Spleen (tissue), 11 donors: Measurements from ENCODE around the gene SLC22A15. TPM values are rescaled to one million over a fixed set of nuclear protein-coding genes. Genes with fewer than 3 reads are reported as not detected.

ENCODE experiments used
- DNase-seq: peaks from one replicate; pipeline ENCODE4 v3.0.0-alpha.2; 2020
- H3K27ac ChIP-seq, 8 donors: fragments of 200-600 bp; sonication (generic) in 7 of 8; 1 replicate in 4 of 8; 2 replicates in 4 of 8; pipeline versions ENCODE4 v1.5.0 to v1.8.0; 2016 to 2021; ENCODE audit warnings: inconsistent platforms in 4 of 8, mild to moderate bottlenecking in 4 of 8, moderate library complexity in 1 of 8
- H3K27me3 ChIP-seq, 7 donors: fragments of 200-600 bp; sonication (generic) in 6 of 7; replicated peaks in 1 of 7; 1 replicate in 4 of 7; 2 replicates in 3 of 7; pipeline versions ENCODE4 v1.5.0 to v1.8.0; 2016 to 2021; ENCODE audit warnings: inconsistent platforms in 3 of 7, mild to moderate bottlenecking in 1 of 7
- H3K36me3 ChIP-seq, 6 donors: fragments of 200-600 bp; sonication (generic) in 5 of 6; 1 replicate in 4 of 6; 2 replicates in 2 of 6; pipeline versions ENCODE4 v1.5.0 to v1.8.0; 2016 to 2021; ENCODE audit warnings: inconsistent platforms in 2 of 6
- H3K4me1 ChIP-seq, 6 donors: fragments of 200-600 bp; sonication (generic) in 5 of 6; 1 replicate in 3 of 6; 2 replicates in 3 of 6; pipeline versions ENCODE4 v1.5.0 to v1.8.0; 2016 to 2021; ENCODE audit warnings: inconsistent platforms in 3 of 6
- H3K4me3 ChIP-seq, 8 donors: fragments of 200-600 bp; sonication (generic) in 7 of 8; 1 replicate in 4 of 8; 2 replicates in 4 of 8; pipeline versions ENCODE4 v1.5.0 to v1.8.0; 2016 to 2021; ENCODE audit warnings: inconsistent platforms in 4 of 8, mild to moderate bottlenecking in 4 of 8, moderate library complexity in 2 of 8
- H3K9me3 ChIP-seq, 8 donors: fragments of 200-600 bp; sonication (generic) in 7 of 8; 1 replicate in 4 of 8; 2 replicates in 4 of 8; pipeline versions ENCODE4 v1.5.0 to v1.8.0; 2016 to 2021; ENCODE audit warnings: inconsistent platforms in 4 of 8
- POLR2A ChIP-seq, 3 donors: fragments of 450-650 bp; IDR thresholded peaks; one replicate each; pipeline ENCODE4 v1.5.1; 2017; ENCODE audit warnings: antibody characterized with exemption in 3 of 3, mild to moderate bottlenecking in 1 of 3
- POLR2AphosphoS5 ChIP-seq, 3 donors: sonication (generic); formaldehyde crosslinking; IDR thresholded peaks; one replicate each; pipeline ENCODE4 v1.5.1; 2017; ENCODE audit warnings: antibody characterized with exemption in 3 of 3
- WGBS, 5 donors: extraction: QIAGEN DNeasy Blood & Tissue Kit in 3 of 5; methylation state at CpG; one replicate each; pipeline versions ENCODE4 v1.1.5 to v1.1.7; 2013 to 2018; 5-methylcytosine and 5-hydroxymethylcytosine counted together
- intact Hi-C: fragments of 100-400 bp; cut with DNase I; formaldehyde crosslinking; loops from one replicate; pipeline ENCODE4 v1.15.0; 2023; ENCODE audit warnings: low total_unique reads
- polyA plus RNA-seq, 3 donors: library from polyadenylated mRNA; stranded (reverse); fragments of 200-250 nt; gene quantifications; one replicate each; pipeline ENCODE4 v1.2.1, GENCODE V29; 2013
- total RNA-seq, 7 donors: library from RNA; depleted of rRNA in 3 of 7; stranded (reverse); fragments of >200 nt in 3 of 7; fragmentation: NEBNext Ultra II Directional in 4 of 7; extraction: Animal tissue kit (Norgen Biotek cat#: 25700) in 4 of 7; gene quantifications; one replicate each; pipeline versions ENCODE4 v1.1.0 to v1.2.1, GENCODE V29; 2016 to 2021
- TF ChIP-seq, protein P1 (sequence below), 11 experiments: fragments of 200-600 bp in 7 of 11; fragments of 450-650 bp in 4 of 11; sonication (generic) in 4 of 11; IDR thresholded peaks in 8 of 11; conservative IDR thresholded peaks in 3 of 11; 1 replicate in 7 of 11; 2 replicates in 4 of 11; pipeline versions ENCODE4 v1.4.0 to v1.8.0; 2016 to 2021; ENCODE audit warnings: antibody characterized with exemption in 11 of 11, inconsistent platforms in 4 of 11, mild to moderate bottlenecking in 1 of 11
- donor health status: healthy with polysubstance abuse.
- donor health status: DM: no; HTN: no; CAD: no; lungs with moderate emphysema.
- donor health status: DM: no; HTN: no; CAD: no.
- donor health status: Bipolar disorder and iron deficiency.
- donor health status: healthy.
- donor health status: DM: no; HTN: no; CAD: no.
- donor health status: DM: yes; HTN: yes; CAD: no.

The SLC22A15 gene
- total and polyA plus RNA-seq, 10 donors = 1.2 to 24.8 (median 11.2) TPM

DNA sequence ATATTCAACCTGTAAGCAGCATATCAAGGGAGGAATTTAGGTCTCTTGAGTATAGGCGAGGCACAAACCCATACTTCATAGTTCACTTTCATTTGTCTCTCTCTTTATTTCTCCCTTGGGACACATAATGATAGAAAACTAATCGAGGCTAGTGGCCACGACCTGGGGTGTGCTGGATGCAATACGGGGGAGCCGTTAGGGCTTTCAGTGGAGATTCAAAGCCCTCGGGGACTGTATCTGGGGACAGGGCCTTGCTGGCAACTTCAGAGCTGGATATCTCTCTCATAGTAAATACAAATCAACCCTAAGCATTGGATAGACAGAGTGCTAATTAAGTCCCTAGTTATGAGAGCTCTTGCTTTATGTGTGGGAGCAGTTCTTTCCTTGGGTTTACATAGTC is 36.9 kb upstream of the SLC22A15 start:
- H3K27ac ChIP-seq = no peak overlapping the region
- TF ChIP-seq POLR2A (IDR thresholded peaks at IDR 0.05) (no peak), POLR2AphosphoS5 (IDR thresholded peaks at IDR 0.05) (no peak)
- TF ChIP-seq, protein P1, sequence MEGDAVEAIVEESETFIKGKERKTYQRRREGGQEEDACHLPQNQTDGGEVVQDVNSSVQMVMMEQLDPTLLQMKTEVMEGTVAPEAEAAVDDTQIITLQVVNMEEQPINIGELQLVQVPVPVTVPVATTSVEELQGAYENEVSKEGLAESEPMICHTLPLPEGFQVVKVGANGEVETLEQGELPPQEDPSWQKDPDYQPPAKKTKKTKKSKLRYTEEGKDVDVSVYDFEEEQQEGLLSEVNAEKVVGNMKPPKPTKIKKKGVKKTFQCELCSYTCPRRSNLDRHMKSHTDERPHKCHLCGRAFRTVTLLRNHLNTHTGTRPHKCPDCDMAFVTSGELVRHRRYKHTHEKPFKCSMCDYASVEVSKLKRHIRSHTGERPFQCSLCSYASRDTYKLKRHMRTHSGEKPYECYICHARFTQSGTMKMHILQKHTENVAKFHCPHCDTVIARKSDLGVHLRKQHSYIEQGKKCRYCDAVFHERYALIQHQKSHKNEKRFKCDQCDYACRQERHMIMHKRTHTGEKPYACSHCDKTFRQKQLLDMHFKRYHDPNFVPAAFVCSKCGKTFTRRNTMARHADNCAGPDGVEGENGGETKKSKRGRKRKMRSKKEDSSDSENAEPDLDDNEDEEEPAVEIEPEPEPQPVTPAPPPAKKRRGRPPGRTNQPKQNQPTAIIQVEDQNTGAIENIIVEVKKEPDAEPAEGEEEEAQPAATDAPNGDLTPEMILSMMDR (IDR thresholded peaks at IDR 0.05 in 8 of 11, conservative IDR thresholded peaks at IDR 0.05 in 3 of 11) = no peak
- H3K36me3 ChIP-seq = no peaks in the 10 kb centered on the region
- H3K4me1 ChIP-seq = no peaks in the 10 kb centered on the region
- DNase-seq = no peak
- H3K9me3 ChIP-seq = no peaks in the 10 kb centered on the region
- intact Hi-C loops = no loop called here
- no peaks in the 10 kb centered on the region for H3K27me3 ChIP-seq
- 74 to 91% (median 83%) methylated on average over 6 of the region's 6 CpGs for WGBS, 5 donors
- no peak overlapping the region for H3K4me3 ChIP-seq

DNA sequence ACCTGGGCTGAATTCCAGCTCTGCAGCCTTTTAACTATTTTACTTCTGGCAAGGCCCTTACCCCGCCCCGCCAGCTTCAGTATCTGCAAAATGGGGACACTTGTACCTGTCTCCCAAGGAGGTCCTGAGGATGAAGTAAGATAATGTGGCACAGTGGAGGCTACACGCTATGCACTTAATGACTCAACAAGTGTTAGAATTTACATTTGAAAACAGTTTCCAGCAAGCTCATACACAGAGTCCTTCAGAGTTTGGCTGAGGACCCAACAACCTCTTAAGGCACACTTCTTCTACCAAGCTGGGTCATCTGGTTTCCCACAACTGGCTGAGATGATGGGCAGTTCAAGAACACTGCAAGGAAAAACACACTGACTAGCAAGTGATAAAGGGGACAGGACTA is 30.2 kb upstream of the SLC22A15 start:
- Histone ChIP-seq H3K27ac (no peak overlapping the region), H3K4me3 (no peak overlapping the region), H3K27me3 (peaks cover 0 to 4% (median 0%) of the 10 kb centered on the region in 7 donors), H3K4me1 (no peaks in the 10 kb centered on the region), H3K9me3 (no peaks in the 10 kb centered on the region), H3K36me3 (no peaks in the 10 kb centered on the region)
- intact Hi-C loops = no loop called here
- DNase-seq = no peak
- 56 to 91% (median 60%) methylated on average over 3 of the region's 3 CpGs for WGBS, 5 donors
- TF ChIP-seq POLR2A (IDR thresholded peaks at IDR 0.05) (no peak), POLR2AphosphoS5 (IDR thresholded peaks at IDR 0.05) (no peak)
- TF ChIP-seq, protein P1 (IDR thresholded peaks at IDR 0.05 in 8 of 11, conservative IDR thresholded peaks at IDR 0.05 in 3 of 11) = no peak

DNA sequence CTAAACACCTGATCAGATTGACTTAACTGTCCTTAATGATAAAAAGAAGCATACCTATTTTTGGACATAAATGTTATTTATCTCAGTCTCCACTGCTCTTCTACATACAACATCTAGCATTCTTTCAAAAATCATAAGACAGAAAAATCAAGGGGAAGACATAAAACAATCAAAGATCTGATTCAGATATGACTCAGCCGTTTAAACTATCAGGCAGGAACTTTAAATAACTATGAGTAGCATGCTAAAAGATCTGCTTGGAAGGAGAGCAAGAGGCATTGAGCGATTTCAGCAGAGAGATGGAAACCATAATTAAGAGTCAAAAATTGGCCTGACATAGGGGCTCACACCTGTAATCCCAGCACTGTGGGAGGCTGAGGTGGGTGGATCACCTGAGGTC is 27.2 kb upstream of the SLC22A15 start:
- H3K36me3 ChIP-seq = no peaks in the 10 kb centered on the region
- H3K27ac ChIP-seq = no peak overlapping the region
- no peak overlapping the region for H3K4me3 ChIP-seq
- H3K9me3 ChIP-seq = no peaks in the 10 kb centered on the region
- WGBS, 5 donors = 67 to 83% (median 76%) methylated on average over 2 of the region's 2 CpGs
- H3K27me3 ChIP-seq = peaks cover 0 to 4% (median 0%) of the 10 kb centered on the region in 7 donors
- DNase-seq = no peak
- no peaks in the 10 kb centered on the region for H3K4me1 ChIP-seq
- no peak for TF ChIP-seq POLR2A (IDR thresholded peaks at IDR 0.05)
- TF ChIP-seq, protein P1 (IDR thresholded peaks at IDR 0.05 in 8 of 11, conservative IDR thresholded peaks at IDR 0.05 in 3 of 11) = no peak
- TF ChIP-seq POLR2AphosphoS5 (IDR thresholded peaks at IDR 0.05) = no peak
- intact Hi-C loops = no loop called here

DNA sequence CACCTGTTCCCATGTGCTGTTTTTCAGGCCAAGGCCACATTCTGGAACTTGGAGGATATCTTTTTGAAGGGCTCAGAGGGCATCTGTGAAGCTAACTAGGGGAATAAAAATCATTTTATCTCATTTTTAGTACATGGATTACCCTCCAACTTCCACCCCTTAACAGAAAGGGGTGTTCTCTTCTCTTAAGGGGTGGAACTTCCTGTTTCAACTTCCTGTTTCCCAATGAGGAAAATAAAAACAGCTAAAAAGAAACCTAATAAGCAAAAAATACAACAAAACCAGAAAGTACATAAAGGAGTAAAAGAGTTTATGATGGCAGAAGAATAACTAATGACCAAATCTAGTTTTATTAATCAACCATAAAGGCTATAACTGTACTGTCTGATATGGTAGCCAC is 24.8 kb upstream of the SLC22A15 start:
- TF ChIP-seq, protein P1 (IDR thresholded peaks at IDR 0.05 in 8 of 11, conservative IDR thresholded peaks at IDR 0.05 in 3 of 11) = no peak
- TF ChIP-seq POLR2AphosphoS5 (IDR thresholded peaks at IDR 0.05) (no peak), POLR2A (IDR thresholded peaks at IDR 0.05) (no peak)
- Histone ChIP-seq H3K4me1 (no peaks in the 10 kb centered on the region), H3K4me3 (no peak overlapping the region), H3K36me3 (no peaks in the 10 kb centered on the region), H3K9me3 (no peaks in the 10 kb centered on the region), H3K27ac (peak overlapping the region in 2 of 8 donors; percentile 18 to 48), H3K27me3 (peaks cover 0 to 4% (median 0%) of the 10 kb centered on the region in 7 donors)
- DNase-seq = no peak
- intact Hi-C loops = no loop called here
